GM20431 (cell line): ENCODE measurements around the gene SORCS2.

Source experiments
- in situ Hi-C: fragments of 300-500 bp; cut with MseI, MboI; formaldehyde crosslinking; loops from one replicate; pipeline ENCODE4 v1.15.0; 2020; ENCODE audit warnings: low sequenced_read_pairs; ENCODE audit not compliant: unreplicated experiment

SORCS2 gene

DNA sequence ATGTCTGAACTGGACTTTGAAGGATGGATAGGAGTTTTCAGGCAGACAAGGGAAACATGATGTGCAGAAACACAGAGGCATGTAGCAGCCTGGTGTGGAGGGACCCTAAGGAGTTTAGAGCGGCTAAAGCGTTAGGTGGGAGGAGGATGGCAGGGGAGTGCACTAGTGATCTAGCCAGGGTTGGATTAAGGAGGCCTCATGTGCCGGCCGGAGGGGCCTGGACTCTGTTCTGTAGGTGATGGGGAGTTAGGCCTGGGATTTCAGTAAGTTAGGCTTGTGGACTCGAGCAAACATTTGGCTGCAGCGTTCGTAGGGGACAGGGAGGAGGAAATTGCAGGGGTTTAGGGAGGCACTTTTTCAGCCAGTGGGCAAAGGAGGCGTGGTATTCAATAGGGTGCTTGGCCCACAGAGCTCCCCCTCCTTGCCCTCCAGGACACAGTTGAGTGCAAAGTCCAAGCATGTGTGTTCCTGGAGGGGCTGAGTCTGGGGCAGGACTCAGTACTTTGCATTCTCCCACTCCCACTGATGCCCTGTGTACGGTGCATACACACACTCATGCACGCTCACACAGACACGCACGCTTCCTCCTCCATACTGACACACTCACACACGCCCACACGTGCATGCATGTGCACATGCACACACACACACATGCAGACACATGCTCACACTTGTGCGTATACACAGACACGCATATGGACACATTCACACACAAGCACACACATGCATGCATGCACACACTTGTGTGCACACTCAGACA lies 223.8 kb downstream of the SORCS2 start:
- in situ Hi-C loops: no loop called here

DNA sequence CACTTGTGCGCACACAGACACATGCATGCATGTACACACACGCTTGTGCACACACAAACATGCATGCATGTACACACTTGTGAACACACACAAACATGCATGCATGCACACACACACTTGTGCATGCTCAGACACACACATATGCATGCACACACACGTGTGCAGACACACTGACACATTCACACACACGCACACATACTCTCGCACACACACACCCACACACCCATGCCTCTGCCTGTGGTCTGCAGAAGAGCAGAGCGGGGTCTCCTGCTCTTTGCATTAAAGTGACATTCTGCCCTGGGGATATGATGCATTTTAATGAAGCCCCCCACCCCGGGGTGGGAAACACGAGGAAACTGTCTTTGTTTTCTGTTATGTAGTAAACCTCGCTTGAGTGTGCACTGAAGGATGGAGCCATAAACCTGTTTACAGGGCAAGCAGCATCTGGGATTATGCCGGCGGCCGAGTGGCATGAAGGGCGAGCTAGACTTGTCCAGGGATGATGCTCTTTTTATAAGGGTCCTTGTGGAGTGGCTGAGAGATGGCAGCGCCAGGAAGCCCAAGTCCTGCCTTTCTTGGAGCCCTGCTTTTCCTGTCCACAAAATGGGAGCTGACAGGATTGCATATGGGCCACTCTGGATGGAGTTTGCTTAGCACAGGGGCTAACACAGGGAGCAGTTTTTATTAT lies 224.6 kb downstream of the SORCS2 start:
- in situ Hi-C loops: no loop called here

- in situ Hi-C loops: no loop called here
Measured at GRCh38 chr4:7417639-7418038, 225.3 kb downstream of the SORCS2 start.

DNA sequence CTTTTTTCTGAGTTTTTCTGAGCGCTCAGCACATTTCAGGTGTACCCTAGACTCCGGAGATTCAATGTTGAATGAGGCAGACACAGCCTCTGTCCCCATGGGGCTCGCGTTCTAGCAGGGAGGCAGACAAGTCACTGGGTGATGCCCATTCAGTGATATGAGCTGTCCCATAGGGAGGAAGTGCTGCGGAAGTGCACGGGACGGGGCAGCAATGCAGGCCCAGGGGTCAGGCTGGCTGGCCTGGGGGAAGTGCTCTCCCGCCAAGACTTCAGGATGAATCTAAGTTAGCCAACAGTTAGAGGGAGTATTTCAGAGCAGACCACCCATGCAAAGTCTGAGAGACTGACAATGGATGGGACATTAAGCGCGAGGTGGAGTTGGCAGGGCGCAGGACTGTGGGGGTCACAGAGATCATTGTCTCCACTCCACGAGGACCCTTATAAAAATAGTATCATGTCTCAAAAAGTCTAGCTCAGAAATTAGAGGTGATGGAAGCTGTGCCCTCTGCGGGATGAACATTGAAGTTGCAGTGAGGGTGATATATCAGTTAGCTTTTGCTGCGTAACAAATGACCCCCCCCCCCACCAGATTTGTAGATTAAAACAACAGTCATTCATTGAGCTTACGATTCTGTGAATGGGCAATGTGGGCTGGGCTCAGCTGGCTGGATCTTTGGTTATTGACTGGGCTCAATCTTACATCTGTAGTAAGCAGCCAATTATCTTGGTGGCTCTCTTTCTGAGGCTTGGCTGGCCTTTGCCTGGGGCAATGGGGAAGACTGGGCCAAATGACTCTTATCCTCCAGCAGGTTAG lies 226.0 kb downstream of the SORCS2 start:
- in situ Hi-C loops: no loop called here

GRCh38 chr4:7419961-7420660 lies 227.8 kb downstream of the SORCS2 start:
- in situ Hi-C loops: no loop called here

- in situ Hi-C loops: no loop called here
Measured at GRCh38 chr4:7420661-7421040, 228.3 kb downstream of the SORCS2 start.

DNA sequence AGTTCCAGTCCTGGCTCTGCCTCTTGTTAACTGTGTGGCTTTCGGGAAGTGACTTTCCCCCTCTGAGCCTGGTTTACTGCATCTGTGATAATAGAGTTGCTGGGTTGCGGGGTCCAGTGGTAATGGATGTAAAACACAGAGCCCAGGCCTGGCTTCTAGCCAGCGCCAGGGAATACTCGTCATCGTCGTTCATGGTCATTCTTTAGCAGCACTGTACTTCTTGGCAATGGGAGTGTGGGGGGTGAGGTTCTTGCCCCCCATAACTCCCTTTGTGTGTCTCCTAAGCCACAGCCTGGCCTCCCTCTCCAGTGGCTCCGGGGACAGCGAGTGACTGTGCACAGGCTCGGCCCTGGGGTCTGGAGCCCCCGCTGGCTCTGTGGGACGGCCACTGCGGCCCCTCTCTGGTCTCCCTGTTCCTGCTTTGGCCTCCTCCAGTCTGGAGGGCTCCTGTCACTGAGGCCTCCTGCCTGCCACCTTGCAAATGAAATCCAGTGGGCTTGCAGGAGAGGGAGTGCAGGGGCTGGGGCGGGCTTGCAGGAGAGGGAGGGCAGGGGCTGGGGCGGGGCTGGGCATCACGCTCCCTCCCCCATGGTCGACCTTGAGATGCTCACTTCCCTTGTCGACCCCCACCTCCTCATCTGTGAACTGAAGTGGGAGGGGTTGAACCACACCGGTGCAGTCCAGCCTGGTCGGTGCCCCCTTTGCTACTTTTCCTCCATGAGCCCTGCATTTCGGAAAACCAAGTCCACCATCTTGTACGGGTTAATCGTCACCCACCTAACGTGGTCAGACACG lies 229.2 kb downstream of the SORCS2 start:
- in situ Hi-C loops: no loop called here

DNA sequence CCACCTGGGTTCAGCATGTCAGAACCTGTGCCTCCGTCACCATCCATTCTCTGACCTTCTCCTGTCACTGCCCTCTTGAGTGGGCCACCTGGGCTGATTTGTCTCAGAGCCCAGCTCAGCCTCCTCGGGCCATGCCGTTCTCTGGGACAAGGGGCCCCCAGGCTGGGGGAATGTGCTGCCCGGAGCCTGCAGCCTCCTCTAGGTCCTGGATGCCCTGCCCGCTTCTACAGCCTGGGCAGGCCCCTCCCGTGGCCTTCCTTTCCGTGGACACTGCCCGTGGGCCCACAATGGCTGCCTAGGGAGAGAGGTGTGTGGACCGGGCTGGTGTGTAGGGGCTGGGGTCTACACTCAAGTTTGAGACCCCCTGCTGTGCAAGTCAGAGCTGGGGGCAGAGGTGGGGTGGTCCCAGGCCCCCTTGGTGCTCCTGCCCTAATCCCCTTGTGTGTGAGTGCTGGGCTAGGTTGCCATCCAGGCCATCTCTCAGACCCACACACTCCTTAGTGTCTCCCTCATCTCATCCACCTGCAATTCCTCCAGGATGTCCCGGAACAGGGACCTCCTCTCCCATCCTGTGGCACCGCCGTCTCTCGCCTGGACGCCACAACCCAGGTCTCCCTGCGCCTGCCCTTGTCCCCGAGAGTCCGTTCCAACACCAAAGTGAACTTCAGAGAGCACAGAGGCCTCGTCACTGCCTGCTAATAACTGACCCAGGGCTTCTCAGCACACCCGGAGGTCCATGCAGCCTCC lies 230.0 kb downstream of the SORCS2 start:
- in situ Hi-C loops: no loop called here

GRCh38 chr4:7422898-7423180 lies 230.5 kb downstream of the SORCS2 start:
- in situ Hi-C loops: no loop called here

- in situ Hi-C loops: no loop called here
Measured at GRCh38 chr4:7423391-7423790, 231.1 kb downstream of the SORCS2 start.

DNA sequence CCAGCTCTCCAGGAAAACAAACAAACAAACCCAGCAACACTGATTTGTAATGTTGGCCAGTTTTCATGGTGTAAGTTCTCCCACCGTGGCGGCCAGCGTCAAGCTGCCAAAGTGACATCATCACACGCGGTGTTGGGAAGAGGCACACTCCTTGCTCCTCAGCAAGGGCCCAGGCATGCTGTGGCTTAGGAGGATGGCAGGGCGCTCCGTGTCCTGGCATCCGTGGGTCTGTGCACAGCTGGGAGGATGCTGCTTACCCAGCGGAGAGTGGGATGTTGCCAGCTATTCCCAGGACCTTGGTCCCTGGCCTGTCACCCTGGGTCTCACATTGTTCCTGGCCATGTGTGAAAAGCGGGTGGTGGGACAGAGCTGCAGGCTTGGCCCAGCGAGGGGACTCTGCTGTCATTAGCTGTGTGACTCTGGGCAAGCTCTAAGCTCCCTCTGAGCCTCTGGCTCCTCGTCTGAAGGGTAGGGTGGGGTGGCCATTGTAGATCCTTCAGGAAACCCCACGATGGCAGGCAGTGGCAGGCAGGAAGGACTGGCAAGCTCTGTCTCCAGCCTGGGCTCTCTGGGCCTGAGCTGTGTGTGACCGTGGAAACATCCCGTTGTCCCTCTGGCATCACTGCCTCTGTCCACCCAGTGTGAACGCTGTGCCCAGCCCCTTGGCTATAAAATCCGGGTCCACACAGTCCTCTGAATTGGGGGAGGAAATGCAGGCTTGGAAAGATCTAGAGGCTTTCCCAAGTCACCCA lies 231.6 kb downstream of the SORCS2 start:
- in situ Hi-C loops: no loop called here

GRCh38 chr4:7424553-7425111 lies 232.3 kb downstream of the SORCS2 start:
- in situ Hi-C loops: no loop called here

DNA sequence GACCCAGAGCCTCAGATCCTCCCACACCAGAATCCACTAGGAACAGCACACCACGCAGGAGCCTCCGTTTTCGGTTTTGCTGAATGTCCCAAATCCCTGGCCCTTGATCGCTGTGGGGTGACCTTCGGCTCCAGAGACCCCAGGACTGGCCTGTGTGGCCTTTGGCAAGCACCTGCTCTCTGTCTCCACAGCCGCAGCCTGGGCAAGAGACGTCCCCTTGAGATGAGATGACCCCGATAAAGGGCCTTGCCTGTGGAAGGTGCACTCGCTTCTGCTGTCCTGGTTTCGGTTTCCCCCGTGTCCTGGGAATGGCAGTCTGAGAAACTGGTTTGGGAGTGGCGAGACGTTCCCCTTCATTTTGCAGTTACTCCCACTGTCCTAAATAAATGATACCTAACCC lies 232.8 kb downstream of the SORCS2 start:
- in situ Hi-C loops: no loop called here

GRCh38 chr4:7425591-7426468 lies 233.5 kb downstream of the SORCS2 start:
- in situ Hi-C loops: no loop called here

DNA sequence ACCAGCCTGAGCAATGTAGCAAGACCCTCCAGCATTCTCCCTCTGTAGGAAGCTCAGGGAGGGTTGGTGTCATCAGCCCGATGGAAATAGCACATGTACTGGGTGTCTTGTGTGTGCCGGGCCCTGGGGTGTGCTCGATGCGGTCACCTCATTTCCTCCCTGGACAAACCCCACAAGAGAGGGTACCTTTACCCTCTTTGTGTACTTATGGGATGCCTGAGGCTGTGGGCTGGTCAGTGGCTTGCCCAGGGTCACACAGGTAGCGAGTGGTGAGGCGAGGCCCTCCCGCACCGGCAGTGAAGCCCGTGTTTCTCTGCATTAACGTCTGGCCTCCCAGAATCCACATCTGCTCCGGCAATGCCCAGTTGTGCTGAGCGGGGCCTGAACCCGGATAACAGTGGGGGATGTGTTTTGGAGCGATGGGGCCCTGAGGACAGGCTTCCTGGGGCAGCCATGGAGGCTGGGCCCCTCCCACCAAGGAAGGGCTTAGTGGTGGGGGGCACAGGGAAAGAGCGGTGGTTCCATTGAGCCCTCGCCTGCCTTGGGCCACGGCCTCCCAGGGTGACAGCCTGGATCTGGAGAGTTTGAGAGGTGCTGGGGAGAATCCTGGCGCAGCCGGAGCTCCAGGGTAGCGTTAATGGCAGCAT lies 234.3 kb downstream of the SORCS2 start:
- in situ Hi-C loops: no loop called here

DNA sequence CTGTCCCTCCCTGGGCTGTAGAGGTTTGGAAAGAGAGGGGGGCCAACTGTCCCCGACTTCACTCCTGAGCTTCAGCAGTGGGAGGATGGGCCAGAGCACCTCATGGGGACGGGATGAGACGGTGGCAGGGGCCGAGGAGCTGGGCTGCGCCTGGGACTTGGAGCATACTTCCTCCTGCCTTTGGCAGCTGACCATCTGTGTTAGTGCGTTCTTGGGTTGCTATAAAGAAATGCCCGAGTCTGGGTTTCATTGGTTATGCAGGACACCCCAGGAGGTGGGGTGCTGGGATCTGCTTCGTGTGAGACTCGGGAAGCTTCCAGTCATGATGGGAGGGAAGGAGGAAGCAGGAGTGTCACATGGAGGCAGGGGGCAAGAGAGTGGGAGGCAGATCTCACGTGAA lies 235.0 kb downstream of the SORCS2 start:
- in situ Hi-C loops: no loop called here

DNA sequence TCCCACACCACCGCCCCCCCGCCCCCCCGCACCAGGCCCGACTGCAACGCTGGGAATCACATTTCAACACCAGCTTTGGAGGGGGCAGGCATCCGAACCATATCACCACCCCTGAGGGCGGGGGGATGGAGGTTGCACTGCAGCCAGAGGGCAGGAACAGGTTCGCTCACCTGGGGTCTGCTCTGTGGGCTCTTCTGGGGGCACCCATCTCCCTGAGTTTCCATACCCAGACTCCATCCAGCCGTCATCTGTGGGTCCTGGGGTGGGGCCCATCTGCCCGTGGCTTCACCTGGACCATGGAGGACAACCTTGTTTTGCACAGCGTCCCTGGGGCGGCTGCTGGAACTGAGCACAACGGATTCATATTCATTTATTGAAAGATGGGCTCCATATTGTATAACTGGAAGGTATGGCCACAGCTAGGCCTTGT lies 235.5 kb downstream of the SORCS2 start:
- in situ Hi-C loops: no loop called here
